Loucy (cell line): ENCODE data around the gene AATK.

Experiments used
- H2AFZ ChIP-seq: fragments of 200-600 bp; sonication (generic); 2 replicates; pipeline ENCODE4 v1.6.0; 2016; ENCODE audit warnings: antibody characterized with exemption, mild to moderate bottlenecking, low read length, moderate library complexity
- H3F3A ChIP-seq: fragments of 200-600 bp; 2 replicates; pipeline ENCODE4 v1.6.0; 2016; ENCODE audit warnings: antibody characterized with exemption, low read depth, mild to moderate bottlenecking
- H3K27me3 ChIP-seq: fragments of 200-600 bp; sonication (generic); 2 replicates; pipeline ENCODE4 v1.6.1; 2014; ENCODE audit warnings: low read length, mild to moderate bottlenecking; ENCODE audit not compliant: insufficient read depth, poor library complexity, severe bottlenecking
- H3K36me3 ChIP-seq: fragments of 200-600 bp; sonication (generic); 2 replicates; pipeline ENCODE4 v1.6.1; 2016; ENCODE audit warnings: low read length; ENCODE audit not compliant: insufficient read depth
- H3K4me1 ChIP-seq: fragments of 200-600 bp; sonication (generic); 2 replicates; pipeline ENCODE4 v1.5.1; 2014; ENCODE audit warnings: low read length, mild to moderate bottlenecking; ENCODE audit not compliant: insufficient read depth, poor library complexity, severe bottlenecking
- H3K4me2 ChIP-seq: fragments of 200-600 bp; sonication (generic); 2 replicates; pipeline ENCODE4 v1.6.0; 2014; ENCODE audit warnings: antibody characterized with exemption, low read length, low read depth, mild to moderate bottlenecking; ENCODE audit not compliant: poor library complexity, severe bottlenecking
- H3K4me3 ChIP-seq: fragments of 200-600 bp; sonication (generic); 2 replicates; pipeline ENCODE4 v1.5.1; 2014; ENCODE audit warnings: low read length, mild to moderate bottlenecking, mixed read lengths; ENCODE audit not compliant: poor library complexity, severe bottlenecking
- H3K79me2 ChIP-seq: fragments of 200-600 bp; sonication (generic); 2 replicates; pipeline ENCODE4 v1.6.1; 2014; ENCODE audit warnings: low read length; ENCODE audit not compliant: insufficient read depth
- H3K9ac ChIP-seq: fragments of 200-600 bp; sonication (generic); 2 replicates; pipeline ENCODE4 v1.6.0; 2014; ENCODE audit warnings: mild to moderate bottlenecking, low read depth, low read length, moderate library complexity; ENCODE audit not compliant: poor library complexity, severe bottlenecking
- H3K9me2 ChIP-seq: fragments of 200-600 bp; sonication (generic); replicated peaks from 2 replicates; pipeline ENCODE4 v1.6.1; 2016; ENCODE audit warnings: low read depth, low read length, mixed read lengths
- H3K9me3 ChIP-seq: fragments of 200-600 bp; sonication (generic); 2 replicates; pipeline ENCODE4 v1.6.1; 2014; ENCODE audit warnings: mild to moderate bottlenecking, antibody characterized with exemption, low read length, low read depth; ENCODE audit not compliant: insufficient read depth
- H4K20me1 ChIP-seq: fragments of 200-600 bp; sonication (generic); 2 replicates; pipeline ENCODE4 v1.6.0; 2014; ENCODE audit warnings: antibody characterized with exemption, low read length, mild to moderate bottlenecking; ENCODE audit not compliant: insufficient read depth, poor library complexity, severe bottlenecking
- CTCF ChIP-seq: fragments of 200-600 bp; sonication (generic); conservative IDR thresholded peaks from 2 replicates; pipeline ENCODE4 v1.5.1; 2014; ENCODE audit warnings: mild to moderate bottlenecking, antibody characterized with exemption, low read length
- EZH2phosphoT487 ChIP-seq: fragments of 200-600 bp; IDR thresholded peaks from 2 replicates; pipeline ENCODE4 v1.6.1; 2018; ENCODE audit warnings: antibody characterized with exemption, mild to moderate bottlenecking, moderate library complexity, borderline replicate concordance

Gene AATK

GRCh38 chr17:81150377-81151077, 15.5 kb downstream of the AATK start:
- Histone ChIP-seq H3K4me1 (no peaks in the 10 kb centered on the region), H3K4me2 (no peak overlapping the region), H3K9ac (no peak overlapping the region), H2AFZ (no peak overlapping the region), H3K9me3 (no peaks in the 10 kb centered on the region), H3F3A (no peaks in the 10 kb centered on the region), H4K20me1 (no peaks in the 10 kb centered on the region), H3K36me3 (no peaks in the 10 kb centered on the region), H3K9me2 (no peaks in the 10 kb centered on the region), H3K79me2 (no peaks in the 10 kb centered on the region), H3K27me3 (no peaks in the 10 kb centered on the region), H3K4me3 (no peak overlapping the region)
- TF ChIP-seq EZH2phosphoT487 (no peak), CTCF (no peak)

DNA sequence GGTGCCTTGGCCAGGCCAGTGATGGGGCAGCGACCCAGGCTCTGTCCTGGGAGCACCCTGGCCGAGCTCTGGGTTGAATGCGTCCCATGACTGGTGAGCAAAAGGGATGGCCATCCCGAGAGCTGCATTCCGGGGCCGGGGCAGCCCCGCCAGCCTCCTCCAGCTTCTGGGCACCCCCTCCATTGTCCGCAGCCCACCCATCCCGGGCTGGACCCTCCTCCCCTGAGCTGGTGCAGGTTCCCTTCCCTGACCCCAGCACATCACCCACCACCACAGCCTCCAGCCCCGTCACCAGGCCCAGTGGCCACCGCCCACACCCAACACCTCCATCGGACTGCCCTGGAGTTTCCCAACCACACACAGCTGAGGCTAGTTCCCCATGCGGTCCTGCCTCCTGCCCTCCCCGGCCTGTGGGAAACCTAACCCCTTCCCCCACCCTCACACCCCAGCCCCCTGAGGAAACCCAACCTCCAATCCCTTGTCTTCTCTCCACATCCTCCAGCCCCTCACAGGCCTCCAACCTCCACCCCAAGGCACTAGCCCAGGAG, 17.0 kb downstream of the AATK start:
- Histone ChIP-seq H2AFZ (no peak overlapping the region), H3K9me3 (no peaks in the 10 kb centered on the region), H3K27me3 (no peaks in the 10 kb centered on the region), H3K4me2 (no peak overlapping the region), H3K4me3 (no peak overlapping the region), H4K20me1 (no peaks in the 10 kb centered on the region), H3K9ac (no peak overlapping the region), H3K4me1 (no peaks in the 10 kb centered on the region), H3K79me2 (no peaks in the 10 kb centered on the region), H3K36me3 (no peaks in the 10 kb centered on the region), H3K9me2 (no peaks in the 10 kb centered on the region), H3F3A (no peaks in the 10 kb centered on the region)
- no peak for TF ChIP-seq CTCF
- TF ChIP-seq EZH2phosphoT487: no peak

DNA sequence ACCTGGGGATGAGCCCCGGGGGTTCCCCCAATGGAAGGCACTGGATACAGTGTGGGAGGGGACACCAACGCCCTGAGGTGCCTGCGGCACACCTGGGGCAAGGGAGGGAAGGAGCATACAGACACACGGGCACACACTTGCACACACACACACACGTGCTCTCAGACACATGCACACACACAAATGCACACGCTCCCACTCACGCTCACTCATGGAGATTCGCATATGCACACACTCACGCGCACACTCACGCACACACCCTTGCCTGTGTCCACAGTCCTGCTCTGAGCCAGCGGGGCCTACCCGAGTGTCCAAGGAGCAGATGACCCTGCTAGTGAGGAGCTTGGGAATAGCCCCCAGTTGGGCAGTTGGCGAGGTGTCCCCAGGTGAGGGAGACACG, 17.4 kb downstream of the AATK start:
- no peaks in the 10 kb centered on the region for H3K9me2 ChIP-seq
- no peaks in the 10 kb centered on the region for H3K36me3 ChIP-seq
- H3K4me2 ChIP-seq: no peak overlapping the region
- no peaks in the 10 kb centered on the region for H3K4me1 ChIP-seq
- H3K79me2 ChIP-seq: no peaks in the 10 kb centered on the region
- H3K9ac ChIP-seq: no peak overlapping the region
- no peaks in the 10 kb centered on the region for H4K20me1 ChIP-seq
- H3K9me3 ChIP-seq: no peaks in the 10 kb centered on the region
- TF ChIP-seq CTCF: no peak
- no peak for TF ChIP-seq EZH2phosphoT487
- H3F3A ChIP-seq: no peaks in the 10 kb centered on the region
- no peaks in the 10 kb centered on the region for H3K27me3 ChIP-seq
- H2AFZ ChIP-seq: no peak overlapping the region
- H3K4me3 ChIP-seq: no peak overlapping the region
